ENCODE data around the gene CDK2AP2. TPM values are rescaled to one million over a fixed set of nuclear protein-coding genes. Genes with fewer than 3 reads are reported as not detected.
A peak's percentile ranks its signal among the peaks of the same experiment; 100 is the strongest.
"Not testable (repeated sequence)": the region's sequence is repeated elsewhere in the genome, so short reads cannot be mapped to it uniquely, and the experiment has no call there.

The CDK2AP2 gene
- total RNA-seq, 6 donors from 2014 or later, result 36.7 to 119 (median 89.0) TPM

- ATAC-seq (ENCODE audit: low FRiP score in 2 of 2), result no peak
- H3K9me3 ChIP-seq, result no peaks in the 10 kb centered on the region
- H3K27me3 ChIP-seq, result no peaks in the 10 kb centered on the region
- no peak for TF ChIP-seq CTCF (IDR thresholded peaks at IDR 0.05)
- no peak for TF ChIP-seq POLR2A (IDR thresholded peaks at IDR 0.05)
- no peak for TF ChIP-seq POLR2AphosphoS5 (IDR thresholded peaks at IDR 0.05)
- TF ChIP-seq EP300 (IDR thresholded peaks at IDR 0.05), result no peak
- H3K36me3 ChIP-seq, result no peaks in the 10 kb centered on the region
- DNase-seq, result no peak
- 98% methylated on average over 9 of the region's 9 CpGs; no CpG with 5 or more reads in 1 of the 2 donors for WGBS, 2 donors
- no peak overlapping the region for H3K4me3 ChIP-seq
- no peaks in the 10 kb centered on the region for H3K4me1 ChIP-seq
- H3K27ac ChIP-seq, result no peak overlapping the region
Measured at GRCh38 chr11:67516806-67517205, 8.8 kb upstream of the CDK2AP2 start.

GRCh38 chr11:67514116-67514515, 6.2 kb upstream of the CDK2AP2 start:
- Histone ChIP-seq H3K27ac (no peak overlapping the region), H3K4me1 (peaks cover 0 to 1% (median under 1%) of the 10 kb centered on the region in 4 donors), H3K9me3 (no peaks in the 10 kb centered on the region), H3K36me3 (no peaks in the 10 kb centered on the region), H3K4me3 (no peak overlapping the region), H3K27me3 (no peaks in the 10 kb centered on the region)
- no peak for TF ChIP-seq POLR2A (IDR thresholded peaks at IDR 0.05)
- no peak for TF ChIP-seq POLR2AphosphoS5 (IDR thresholded peaks at IDR 0.05)
- TF ChIP-seq CTCF (IDR thresholded peaks at IDR 0.05), result no peak
- no peak for TF ChIP-seq EP300 (IDR thresholded peaks at IDR 0.05)
- 76 to 80% methylated on average over 7 of the region's 7 CpGs for WGBS, 2 donors
- DNase-seq, result peak in 1 of 2 donors; percentile 9
- no peak for ATAC-seq (ENCODE audit: low FRiP score in 2 of 2)

- H3K4me1 ChIP-seq, result peaks cover 13 to 19% (median 16%) of the 10 kb centered on the region in 4 donors
- not testable (repeated sequence) for H3K27ac ChIP-seq; H3K36me3 ChIP-seq; H3K9me3 ChIP-seq; DNase-seq; ATAC-seq (ENCODE audit: low FRiP score in 2 of 2); H3K4me3 ChIP-seq; H3K27me3 ChIP-seq
- 91 to 98% methylated on average over 4 of the region's 4 CpGs for WGBS, 2 donors
Measured at GRCh38 chr11:67511558-67511957, 3.6 kb upstream of the CDK2AP2 start.

GRCh38 chr11:67510023-67510345, 2.0 kb upstream of the CDK2AP2 start:
- H3K9me3 ChIP-seq, result no peaks in the 10 kb centered on the region
- no peak overlapping the region for H3K27ac ChIP-seq
- ATAC-seq (ENCODE audit: low FRiP score in 2 of 2) (no peak), DNase-seq (no peak)
- H3K36me3 ChIP-seq, result peaks cover 0 to 6% (median 5%) of the 10 kb centered on the region in 4 donors
- H3K27me3 ChIP-seq, result no peaks in the 10 kb centered on the region
- TF ChIP-seq EP300 (IDR thresholded peaks at IDR 0.05), result no peak
- TF ChIP-seq CTCF (IDR thresholded peaks at IDR 0.05), result no peak
- TF ChIP-seq POLR2A (IDR thresholded peaks at IDR 0.05), result no peak
- TF ChIP-seq POLR2AphosphoS5 (IDR thresholded peaks at IDR 0.05), result no peak
- H3K4me1 ChIP-seq, result peaks cover 27 to 35% (median 31%) of the 10 kb centered on the region in 4 donors
- no peak overlapping the region for H3K4me3 ChIP-seq
- 44% methylated on average over 3 of the region's 3 CpGs for WGBS, 2 donors

DNA sequence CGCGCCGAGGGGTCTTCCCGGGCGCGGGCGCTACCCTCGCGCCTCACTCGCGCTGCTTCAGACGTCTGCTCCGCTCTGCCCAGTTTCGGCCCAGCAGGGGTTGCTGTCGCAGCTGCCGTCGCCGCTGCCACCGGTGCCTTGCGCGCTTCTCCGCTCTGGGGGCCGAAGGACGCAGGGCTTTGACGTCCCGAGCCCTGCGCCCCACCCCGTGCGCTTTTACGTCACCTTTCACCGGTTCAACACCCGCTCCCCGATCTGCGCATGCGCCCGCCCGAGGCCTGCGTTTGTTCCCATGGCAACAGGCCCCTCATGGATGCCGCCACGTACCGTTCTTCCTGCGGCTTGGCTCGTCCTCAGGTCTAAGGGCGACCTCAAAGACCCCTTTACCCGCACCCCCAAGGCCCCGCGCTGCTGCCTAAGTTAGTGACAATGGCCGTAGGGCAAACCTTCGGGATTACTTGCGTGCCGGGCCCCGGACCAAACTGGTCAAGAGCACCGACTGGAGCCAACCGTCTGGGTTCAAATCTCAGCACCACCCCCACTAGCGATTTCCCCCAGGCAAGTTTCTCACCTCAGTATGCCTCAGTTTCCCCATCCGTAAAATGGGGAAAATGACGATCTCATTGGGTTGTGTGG, 642 bp upstream of the CDK2AP2 start:
- ATAC-seq (ENCODE audit: low FRiP score in 2 of 2) (peak; percentile 71 to 75), DNase-seq (peak; percentile 99 to 100)
- Histone ChIP-seq H3K9me3 (no peaks in the 10 kb centered on the region), H3K27me3 (no peaks in the 10 kb centered on the region), H3K36me3 (peaks cover 0 to 6% (median 5%) of the 10 kb centered on the region in 4 donors), H3K27ac (peak overlapping the region; percentile 95 to 99 (median 98)), H3K4me3 (peak overlapping the region; percentile 69 to 96 (median 78)), H3K4me1 (peaks cover 33 to 49% (median 40%) of the 10 kb centered on the region in 4 donors)
- TF ChIP-seq POLR2AphosphoS5 (IDR thresholded peaks at IDR 0.05) (peak; percentile 61 to 87), EP300 (IDR thresholded peaks at IDR 0.05) (no peak), POLR2A (IDR thresholded peaks at IDR 0.05) (peak in 2 of 4 donors; percentile 76 to 88), CTCF (IDR thresholded peaks at IDR 0.05) (peak in 2 of 6 experiments; percentile 6 to 24)
- 1 to 2% methylated on average over 17 to 40 of the region's 57 CpGs for WGBS, 2 donors

Measured in upper lobe of left lung (tissue), 6 donors.